GM12891 (cell line): ENCODE results near the gene SPIN3.

Experiments
- PAX5 ChIP-seq: IDR thresholded peaks from 2 replicates; pipeline ENCODE4 v1.6.1; 2011; ENCODE audit warnings: low read length, moderate library complexity, mild to moderate bottlenecking; ENCODE audit not compliant: insufficient read depth, severe bottlenecking
- POLR2A ChIP-seq: IDR thresholded peaks from 2 replicates; pipeline ENCODE4 v1.6.1; 2011; ENCODE audit warnings: low read depth, low read length, control low read depth
- POLR2AphosphoS5 ChIP-seq: IDR thresholded peaks from 2 replicates; pipeline ENCODE4 v1.6.1; 2011; ENCODE audit warnings: low read depth, low read length, control low read depth
- SPI1 ChIP-seq: IDR thresholded peaks from 2 replicates; pipeline ENCODE4 v1.6.1; 2011; ENCODE audit warnings: low read depth, low read length, control low read depth
- TAF1 ChIP-seq: IDR thresholded peaks from 2 replicates; pipeline ENCODE4 v1.6.1; 2011; ENCODE audit warnings: low read depth, low read length, control low read depth

DNA sequence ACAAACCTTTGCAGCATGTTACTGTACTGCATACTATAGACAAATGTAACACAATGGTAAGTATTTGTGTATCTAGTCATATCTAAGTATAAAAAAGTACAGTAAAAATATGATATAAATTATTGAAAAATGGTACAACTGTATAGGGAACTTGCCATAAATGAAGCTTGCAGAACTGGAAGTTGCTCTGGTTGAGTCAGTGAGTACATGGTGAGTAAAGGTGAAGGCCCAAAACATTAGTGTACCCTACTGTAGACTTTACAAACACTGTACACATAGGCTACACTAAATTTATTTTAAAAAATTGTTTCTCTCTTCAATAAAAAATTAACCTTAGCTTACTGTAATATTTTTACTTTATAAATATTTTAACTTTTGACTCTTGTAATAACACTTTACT, 25.8 kb downstream of the SPIN3 start:
- no peak for TF ChIP-seq POLR2A
- no peak for TF ChIP-seq POLR2AphosphoS5
- TF ChIP-seq TAF1 = no peak
- no peak for TF ChIP-seq SPI1
- TF ChIP-seq PAX5 = no peak
